ENCODE measurements around the gene UCK1.

The UCK1 gene

DNA sequence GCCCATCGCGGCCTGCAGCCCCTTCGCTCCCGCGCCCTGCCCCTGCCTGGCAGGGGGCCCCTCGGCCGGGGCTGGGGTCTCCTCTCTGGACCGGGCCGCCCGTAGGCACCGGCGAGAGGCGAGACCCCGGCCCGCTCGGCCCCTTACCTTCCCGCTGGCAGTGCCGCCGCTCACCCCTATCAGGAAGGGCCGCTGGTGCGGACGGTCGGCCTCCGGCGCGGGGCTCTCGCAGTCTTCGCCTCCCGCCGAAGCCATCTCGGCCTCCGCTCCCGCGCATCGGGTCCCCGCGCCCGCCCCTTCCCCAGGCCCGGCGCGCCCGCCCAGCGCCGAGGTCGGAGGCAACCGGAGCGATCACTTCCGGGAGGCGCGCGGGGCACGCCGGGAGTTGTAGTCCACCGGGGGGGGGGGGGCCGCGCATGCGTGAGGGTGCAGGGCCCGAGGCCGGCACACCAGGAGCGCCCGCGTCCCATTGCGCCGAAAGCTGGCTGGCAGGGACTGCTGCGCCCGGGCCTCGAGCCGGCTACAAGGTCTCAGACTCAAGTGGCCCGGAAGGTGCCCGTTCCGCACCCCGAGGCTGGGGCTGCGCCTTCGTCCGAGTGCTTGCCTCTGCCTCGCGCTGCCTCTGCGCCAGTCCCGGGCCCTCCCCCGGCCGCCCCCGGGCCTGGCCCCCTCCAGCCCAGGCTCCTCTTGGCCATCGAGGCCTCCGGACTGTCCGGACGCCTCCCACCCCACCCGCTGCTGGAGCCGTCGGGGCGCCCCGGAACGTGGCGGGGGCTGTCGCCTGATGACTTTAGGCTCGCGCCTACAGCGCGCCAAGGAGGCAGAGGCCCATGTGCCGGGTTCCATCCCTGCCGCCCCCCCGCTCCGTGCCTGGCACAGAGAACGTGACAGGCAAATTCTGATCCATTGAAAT is at the start of gene UCK1:
Gene UCK1 (minus strand): TSS at position 344 of the 913 bp plus-strand sequence. CDS start 89 bp downstream, at position 255.
- intact Hi-C loops (cut with DNase I) = loop anchor here (2.0 kb wide), 1 partner anchor 28 kb away; the partner anchor contains the start of gene POMT1
- peak; percentile 50 to 95 (median 70) for DNase-seq

DNA sequence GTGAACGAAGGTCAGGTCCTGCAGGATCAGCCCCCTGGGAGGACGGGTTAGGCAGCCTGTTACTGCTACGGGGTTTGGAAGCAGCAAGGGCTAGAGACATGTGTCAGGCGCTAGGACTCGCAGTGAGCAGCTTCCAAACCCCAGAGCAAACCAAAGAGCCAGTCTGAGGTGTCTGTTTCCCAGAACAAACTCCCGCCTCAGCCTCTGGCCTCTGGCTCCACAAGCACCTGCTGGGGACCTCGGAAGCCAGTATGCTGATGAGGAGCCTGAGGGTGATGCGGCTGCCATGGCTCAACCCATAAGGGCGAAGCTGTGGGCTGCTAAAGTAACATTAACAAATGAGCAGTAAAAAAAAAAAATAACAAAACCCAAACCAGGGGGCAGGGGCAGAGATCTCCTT is 49.3 kb upstream of the UCK1 start:
- DNase-seq = peak in 1 of 10 donors; percentile 46
- intact Hi-C loops (cut with DNase I) = no loop called here

DNA sequence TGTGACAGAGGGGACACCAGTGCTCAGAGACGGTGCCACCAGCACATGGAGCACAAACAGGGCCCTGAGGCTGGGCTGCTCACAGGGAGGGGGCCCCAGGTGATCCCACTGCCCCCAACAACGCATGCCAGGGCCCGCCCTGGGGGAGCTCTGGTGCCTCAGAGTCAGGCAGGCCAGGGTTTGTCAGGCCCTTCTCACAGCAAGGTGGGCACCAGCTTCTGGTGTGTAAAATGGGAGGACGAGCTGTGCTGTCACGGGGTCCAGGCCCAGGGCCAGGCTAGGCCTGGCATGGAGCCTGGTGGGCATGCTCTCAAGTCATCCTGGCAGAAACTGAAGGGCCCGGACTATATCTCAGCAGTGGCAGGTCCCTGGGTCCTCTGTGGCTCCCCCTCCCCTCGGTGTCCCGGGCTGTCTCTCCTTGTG is 48.7 kb upstream of the UCK1 start:
- intact Hi-C loops (cut with DNase I) = no loop called here
- peak in 2 of 10 donors; percentile 33 to 79 for DNase-seq

DNA sequence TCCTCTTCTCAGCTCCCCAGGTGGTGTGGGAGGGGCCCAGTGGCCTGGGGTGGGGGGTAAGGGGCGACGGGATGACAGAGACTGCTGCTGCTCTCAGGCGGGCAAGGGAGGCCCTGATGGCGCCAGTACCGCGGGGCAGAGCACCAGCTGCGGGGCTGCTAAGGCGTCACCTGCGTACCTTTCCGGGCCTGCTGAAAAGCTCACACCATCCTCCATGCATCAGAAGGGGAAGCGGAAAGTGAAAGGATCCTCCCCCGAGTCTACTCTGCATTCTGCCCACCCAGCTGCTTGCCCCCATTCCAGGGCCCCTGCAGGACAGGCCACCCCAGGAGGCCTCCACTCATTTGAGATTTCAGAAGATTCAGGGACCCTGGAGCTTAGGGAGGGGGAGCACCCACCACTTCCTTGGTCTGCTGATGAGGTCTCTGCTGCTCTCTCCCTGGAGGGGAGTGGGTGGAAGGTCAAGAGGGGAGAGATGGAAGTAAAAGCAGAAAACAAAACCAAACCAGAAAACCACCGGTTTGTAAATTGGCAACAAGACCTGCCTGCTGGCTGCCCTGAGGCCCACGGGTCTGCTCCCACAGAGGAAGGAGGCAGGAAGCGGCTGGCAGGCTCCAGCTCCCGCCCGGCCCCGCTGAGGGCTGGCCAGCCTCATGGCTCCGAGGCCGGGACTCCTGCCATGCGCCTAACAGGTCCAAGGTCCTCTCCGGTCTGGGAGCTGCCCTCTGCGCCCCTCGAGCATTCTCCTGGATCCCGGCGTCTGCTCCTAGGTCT is 47.9 kb upstream of the UCK1 start:
- intact Hi-C loops (cut with DNase I) = no loop called here
- DNase-seq = peak in 3 of 10 donors; percentile 34 to 87 (median 79)

DNA sequence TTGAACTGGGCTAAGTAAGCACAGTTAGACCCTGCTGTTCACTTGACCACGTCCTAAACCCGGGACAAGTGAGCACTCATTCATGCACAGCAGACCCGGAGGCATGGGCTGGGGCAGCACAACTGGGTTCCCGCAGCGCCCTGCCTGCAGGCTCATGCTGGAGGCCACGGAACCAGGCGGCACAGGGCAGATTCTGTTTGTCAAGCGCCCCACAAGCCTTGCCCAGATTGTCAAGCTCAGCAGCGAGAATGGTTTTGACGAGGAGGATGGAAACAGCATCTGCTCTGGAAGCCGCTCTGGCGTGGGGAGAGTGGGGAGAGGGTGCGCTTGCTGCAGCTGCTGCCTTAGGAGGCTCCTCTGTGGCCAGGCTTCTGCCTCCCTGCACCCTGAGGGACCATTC is 47.0 kb upstream of the UCK1 start:
- intact Hi-C loops (cut with DNase I) = no loop called here
- DNase-seq = peak in 2 of 10 donors; percentile 81 to 85

DNA sequence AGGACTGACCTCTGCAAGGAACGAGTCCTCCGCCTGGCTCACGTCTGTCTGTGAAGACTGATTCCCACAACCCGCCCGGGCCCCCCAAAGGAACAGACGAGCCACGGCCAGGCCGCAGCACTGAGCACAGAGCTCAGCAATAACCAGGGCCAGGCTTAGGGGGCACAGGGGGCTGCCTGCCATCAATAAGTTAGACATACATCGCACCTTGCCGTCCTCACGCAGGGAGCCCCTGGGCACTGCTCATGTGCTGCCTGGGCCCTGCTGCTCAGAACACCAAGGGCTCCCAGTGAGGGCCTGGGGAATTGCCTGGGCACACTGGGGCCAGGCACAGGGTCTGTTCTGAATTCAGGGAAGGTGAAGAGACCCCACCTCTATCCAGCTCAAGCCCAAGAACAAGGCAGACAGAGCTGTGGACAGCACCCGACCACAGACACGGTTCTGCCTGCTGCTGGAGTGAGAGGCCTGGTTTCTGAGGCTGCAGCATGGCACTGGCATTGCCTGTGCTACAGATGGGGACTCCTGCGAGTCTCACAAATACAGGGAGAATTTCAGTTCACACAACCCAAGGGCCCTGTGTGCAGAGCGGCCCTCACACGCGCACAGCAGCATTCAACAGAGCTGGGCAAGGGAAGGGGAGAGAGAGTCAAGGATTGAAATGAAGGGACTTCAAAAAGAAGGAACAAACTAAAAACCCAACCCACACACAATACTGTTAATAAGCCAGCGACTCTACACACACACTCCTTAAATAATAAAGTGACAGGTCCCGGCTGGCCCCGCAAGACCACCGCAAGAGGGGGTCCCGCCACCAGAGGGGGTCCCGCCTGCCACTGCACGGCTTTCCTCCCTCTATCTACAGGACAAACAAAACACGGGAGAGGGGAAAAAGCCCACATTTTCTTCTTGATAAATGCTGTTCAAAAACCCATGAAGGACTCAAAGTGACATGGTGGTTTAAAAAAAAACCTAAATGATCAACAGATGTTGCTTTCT is 46.2 kb upstream of the UCK1 start:
- peak in 2 of 10 donors; percentile 52 to 69 for DNase-seq
- intact Hi-C loops (cut with DNase I) = no loop called here

DNA sequence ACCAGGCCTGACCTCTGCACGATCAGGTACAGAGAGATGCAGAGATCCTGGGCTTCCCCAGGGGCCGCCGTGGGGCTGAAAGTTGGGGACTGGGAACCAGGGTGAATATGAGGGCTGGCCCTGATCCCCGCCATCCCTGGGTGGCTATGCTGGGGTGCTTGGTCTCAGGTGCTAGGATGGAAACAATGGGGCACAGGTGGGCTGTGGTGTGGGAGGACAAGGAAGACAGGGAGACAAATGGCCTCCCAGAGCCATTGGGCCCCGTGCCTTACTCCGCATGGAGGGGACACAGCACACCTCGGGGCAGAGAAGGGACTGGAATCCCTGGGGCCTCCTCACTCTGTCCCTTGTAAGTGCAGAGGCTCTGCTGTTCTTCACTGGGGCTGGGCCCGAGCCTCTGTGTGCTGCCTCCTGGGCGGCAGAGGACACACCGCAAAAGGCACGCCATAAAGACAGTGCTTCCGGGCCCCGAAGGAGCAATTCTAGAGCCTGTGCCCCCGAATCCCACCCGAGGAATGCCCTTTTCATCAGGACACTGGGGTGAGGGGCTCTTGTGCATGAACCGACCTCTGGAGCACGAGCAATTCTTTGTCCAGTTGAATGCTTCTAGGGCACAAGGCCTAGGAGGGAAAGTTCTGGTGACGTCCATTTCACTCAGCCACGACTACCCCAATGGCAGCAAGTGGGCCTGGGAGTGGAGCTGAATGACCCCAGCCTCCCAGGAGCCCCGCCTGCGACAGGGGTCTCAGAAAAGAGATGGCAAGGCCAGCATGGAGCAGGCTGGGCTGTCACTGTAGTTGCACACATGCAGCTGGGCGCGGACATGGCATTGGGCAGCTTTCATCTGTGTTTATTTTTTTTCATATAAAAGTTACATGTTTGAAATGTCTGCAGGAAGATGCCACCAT is 45.1 kb upstream of the UCK1 start:
- intact Hi-C loops (cut with DNase I) = no loop called here
- DNase-seq = peak in 2 of 10 donors; percentile 16 to 73

DNA sequence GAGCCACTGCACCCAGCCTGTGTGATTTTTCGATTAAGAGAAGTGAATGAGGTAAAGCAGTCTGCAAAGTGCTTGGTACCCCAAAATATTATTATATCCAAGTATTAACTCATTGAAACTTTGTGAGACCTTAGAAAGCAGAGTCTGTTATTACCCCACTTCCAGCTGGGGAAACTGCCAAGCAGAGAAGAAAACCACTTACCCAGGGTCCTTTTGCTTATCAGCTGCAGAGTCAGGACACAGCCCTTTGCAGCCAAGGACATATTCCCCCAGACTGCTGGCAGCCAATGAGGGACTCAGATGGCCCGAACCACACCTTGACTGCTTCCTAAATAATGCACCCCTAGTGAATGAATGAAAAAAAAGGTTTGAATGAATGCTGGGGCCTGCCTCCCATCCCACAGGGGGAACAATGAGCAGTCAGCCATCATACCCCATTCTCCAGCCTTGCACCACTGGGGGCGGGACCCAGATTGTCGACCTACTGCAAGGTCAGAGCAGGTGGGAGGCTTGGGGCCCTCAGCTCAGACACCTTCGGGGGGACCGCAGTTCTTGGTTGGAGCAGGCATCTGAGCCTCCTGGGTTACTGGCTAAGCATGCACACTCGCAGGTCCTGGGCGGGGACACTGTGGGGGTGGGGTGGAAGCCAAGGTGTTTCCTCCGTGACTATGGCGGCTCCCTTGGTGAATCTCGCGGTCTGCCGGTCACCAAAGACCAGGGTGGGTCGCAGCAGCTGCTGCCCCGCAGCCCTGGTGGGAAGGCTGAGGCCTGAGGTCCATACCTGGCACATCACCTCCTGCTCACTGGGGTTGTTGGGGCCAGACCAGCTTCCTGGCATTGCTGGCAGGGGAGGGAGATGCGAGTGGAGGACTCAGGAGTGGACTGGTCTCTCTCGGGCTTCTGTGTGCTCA is 43.9 kb upstream of the UCK1 start:
- intact Hi-C loops (cut with DNase I) = no loop called here
- peak in 2 of 10 donors; percentile 32 to 72 for DNase-seq

DNA sequence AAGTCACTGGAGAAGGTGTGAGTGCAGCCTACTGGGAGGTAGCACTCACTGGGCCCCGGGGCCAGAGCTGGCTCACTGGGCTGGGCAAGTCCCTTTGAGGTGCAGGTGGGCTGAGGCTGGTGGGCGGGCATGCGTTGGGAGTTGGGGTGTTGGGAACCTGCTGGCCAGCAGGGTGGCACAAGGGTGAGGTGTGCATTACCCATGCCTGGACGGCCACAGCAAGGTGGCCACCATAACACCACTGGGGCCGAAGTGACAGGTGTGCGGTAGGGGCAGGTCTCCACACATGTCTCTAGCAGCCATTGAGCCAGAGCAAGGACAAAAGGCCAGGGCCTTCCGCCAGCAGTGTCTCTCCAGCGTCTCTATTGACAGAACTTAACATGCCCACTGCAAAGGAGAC is 36.8 kb upstream of the UCK1 start:
- peak in 1 of 10 donors; percentile 78 for DNase-seq
- intact Hi-C loops (cut with DNase I) = no loop called here

DNA sequence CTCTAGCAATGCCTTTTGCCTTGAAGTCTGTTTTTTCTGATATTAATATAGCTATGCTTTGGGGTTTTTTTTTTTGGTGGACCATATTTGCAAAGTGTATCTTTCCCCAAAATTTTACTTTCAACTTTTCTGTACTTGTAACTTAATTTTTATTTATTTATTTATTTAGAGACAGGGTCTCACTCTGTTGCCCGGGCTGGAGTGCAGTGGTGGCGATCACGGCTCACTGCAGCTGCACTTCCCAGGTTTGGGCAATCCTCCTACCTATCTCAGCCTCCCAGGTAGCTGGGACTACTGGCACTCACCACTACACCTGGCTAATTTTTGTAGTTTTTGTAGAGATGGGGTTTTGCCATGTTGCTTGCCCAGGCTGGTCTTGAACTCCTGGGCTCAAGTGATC is 35.1 kb upstream of the UCK1 start:
- DNase-seq = peak in 2 of 10 donors; percentile 60 to 73

DNA sequence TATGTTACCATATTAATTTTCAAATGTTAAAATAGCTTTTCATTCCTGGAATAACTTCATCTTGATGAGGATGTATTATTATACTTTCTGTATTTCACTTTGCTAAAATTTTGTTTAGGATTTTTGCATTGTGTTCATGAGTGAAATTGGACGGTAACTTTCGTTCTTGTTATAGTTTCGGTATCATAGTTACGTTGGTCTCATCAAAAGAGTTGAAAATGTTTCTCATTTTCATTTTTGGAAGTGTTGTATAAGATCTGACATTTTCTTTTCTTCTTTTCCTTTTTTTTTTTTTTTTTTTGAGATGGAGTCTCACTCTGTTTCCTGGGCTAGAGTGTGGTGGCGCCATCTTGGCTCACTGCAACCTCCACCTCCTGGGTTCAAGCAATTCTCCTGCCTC is 34.3 kb upstream of the UCK1 start:
- DNase-seq = peak in 1 of 10 donors; percentile 44
- intact Hi-C loops (cut with DNase I) = no loop called here

More for the DNA sequence above, 35.1 kb upstream of the UCK1 start:
- intact Hi-C loops (cut with DNase I) = no loop called here

DNA sequence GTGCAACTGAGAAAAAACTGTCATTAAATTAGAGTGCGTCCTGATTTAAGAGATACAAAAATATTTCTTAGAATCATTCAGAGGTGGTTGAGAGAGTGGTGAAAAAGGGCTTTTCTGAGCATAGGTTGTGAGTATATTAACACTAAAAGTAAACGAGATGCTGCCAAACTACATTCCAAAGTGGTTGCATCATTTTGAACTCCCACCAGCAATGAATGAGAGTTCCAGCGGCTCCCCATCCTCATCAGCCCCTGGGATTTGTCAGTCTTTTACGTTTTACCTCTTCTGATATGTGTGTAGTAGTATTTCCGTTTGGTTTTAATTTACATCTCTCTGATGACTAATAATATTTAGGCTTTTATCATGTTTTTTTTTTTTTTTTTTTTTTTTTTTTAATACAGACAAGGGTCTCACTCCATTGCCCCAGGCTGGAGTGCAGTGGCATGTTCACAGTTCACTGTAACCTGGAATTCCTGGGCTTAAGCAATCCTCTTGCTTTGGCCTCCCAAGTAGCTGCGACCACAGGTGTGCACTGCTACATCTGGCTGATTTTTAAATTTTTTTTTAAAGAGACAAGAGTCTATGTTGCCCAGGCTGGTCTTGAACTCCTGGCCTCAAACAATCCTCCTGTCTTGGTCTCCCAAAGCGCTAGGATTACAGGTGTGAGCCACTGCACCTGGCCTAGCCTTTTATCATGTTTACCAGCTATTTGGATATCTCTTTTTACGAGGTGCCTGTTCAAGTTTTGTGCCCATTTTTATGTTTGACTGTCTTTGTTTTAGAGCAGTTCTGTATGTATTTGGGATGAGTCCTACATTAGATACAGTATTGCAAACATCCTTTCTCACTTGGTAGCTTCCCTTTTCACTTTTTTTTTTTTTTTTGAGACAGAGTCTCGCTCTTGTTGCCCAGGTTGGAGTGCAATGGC is 31.2 kb upstream of the UCK1 start:
- DNase-seq = peak in 1 of 10 donors; percentile 5
- intact Hi-C loops (cut with DNase I) = no loop called here

DNA sequence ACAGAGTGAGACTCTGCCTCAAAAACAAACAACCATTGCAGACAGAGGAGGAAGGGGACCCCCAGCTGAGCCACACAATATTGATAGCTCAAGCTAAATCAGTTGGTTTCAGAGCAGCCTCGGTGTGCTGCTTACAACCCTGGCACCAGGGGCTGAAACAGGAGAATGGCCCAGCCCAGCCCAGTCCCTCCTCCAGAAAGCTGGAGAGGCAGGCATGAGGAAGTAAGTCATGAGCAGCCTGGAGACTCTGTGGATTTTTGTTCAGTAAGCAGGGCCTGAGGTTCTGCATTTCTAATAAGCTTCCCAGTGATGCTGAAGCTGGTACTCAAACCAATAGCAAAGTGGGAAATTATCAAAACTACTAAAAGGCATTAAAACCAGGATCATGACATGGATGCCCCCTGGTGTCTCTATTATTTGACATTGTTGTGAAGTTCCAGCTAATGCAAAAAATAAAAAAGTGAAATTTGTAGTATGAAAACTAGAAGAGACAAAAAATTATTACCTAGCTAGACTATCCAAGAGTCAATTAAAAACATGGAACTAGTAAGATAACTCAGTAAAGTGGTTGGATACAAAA is 28.4 kb upstream of the UCK1 start:
- DNase-seq = peak in 1 of 10 donors; percentile 26
- intact Hi-C loops (cut with DNase I) = no loop called here

DNA sequence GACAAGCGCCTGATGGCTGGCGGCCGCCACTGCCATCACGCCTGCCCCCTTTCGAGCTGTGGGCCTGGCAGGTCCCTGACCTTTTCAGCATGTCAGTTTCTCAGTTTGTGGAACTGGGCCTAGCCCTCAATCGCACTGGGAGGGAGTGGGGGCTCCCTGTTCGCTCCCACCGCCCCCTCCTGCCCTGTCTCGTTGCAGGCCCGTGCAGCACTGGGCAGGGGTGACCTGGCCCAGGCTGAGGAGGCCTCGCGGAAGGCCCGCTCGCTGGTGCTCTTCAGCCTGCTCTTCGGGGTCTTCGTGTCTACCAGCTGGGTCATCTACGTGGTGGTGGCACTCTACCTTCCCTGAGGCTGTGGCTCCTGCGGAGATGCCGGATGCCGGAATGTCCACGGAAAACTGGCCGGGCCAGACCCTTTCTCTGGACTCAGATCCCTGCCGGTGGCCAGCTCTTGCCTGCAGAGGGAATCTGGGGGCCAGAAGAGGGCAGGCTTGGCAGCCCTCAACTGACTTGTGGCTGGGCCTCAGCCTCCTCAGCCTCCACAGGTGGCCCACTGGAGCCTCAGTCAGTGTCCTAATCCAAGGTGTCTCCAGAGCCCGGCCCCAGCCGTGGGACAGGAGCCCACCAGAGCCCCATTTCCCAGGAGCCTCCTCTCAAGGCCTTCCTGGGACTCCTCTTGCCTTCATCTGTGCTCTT is 26.9 kb upstream of the UCK1 start:
- intact Hi-C loops (cut with DNase I) = no loop called here
- DNase-seq = peak in 1 of 10 donors; percentile 46

DNA sequence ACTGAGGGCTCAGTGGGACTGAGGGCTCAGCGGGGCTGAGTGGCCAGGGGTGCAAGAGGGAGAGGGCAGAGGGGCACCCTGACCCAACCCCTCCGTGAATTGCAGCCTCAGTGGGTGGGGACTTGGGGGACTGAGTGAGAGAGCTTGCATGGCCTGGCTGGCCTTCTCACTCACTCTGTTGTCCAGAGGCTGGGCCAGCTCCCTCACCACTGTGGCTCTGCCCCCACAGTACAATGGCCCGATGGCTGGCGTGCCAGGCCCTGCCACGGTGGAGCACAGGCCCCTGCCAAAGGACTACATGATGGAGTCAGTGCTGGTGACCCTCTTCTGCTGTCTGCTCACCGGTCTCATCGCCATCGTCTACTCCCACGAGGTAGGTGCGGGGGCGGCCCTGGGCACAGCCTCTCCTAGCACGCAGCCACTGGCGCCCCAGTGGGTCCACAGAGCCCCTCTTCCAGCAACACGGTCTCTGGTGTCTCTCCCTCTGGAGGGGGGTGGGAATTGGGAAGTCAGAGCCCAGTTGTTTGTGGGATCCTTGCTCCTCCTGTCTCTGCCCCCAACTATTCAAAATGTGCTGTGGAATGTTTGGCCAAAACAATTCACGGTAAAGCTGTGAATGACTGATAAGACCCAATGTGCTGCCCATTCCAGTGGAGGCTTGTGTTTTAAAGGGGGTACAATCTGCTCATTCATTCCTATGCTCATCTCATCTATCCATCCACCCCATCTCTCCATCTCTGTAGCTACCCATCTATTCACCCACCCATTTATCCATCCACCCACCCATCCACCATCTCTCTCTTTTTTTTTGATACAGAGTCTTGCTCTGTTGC is 25.0 kb upstream of the UCK1 start:
- peak in 2 of 10 donors; percentile 59 to 68 for DNase-seq
- intact Hi-C loops (cut with DNase I) = no loop called here

All from posterior cingulate gyrus (tissue), 11 donors.